Heart right ventricle (tissue), 16 donors: Measurements from ENCODE around the gene PLTP. TPM values are rescaled to one million over a fixed set of nuclear protein-coding genes. Genes with fewer than 3 reads are reported as not detected.

Source experiments
- ATAC-seq, 8 donors: fragments of 200-7000 bp; cut with Tn5 transposase; one replicate each; pipeline ENCODE4 v1.9.1; 2020; ENCODE audit warnings: mild to moderate bottlenecking in 8 of 8, moderate library complexity in 8 of 8, moderate number of reproducible peaks in 1 of 8
- DNase-seq, 2 donors: peaks; one replicate each; pipeline ENCODE4 v3.0.0-alpha.2; 2020
- H3K27ac ChIP-seq, 10 donors: fragments of 200-600 bp; sonication (generic) in 2 of 10; one replicate each; pipeline versions ENCODE4 v1.5.0 to v1.8.0; 2020 to 2022; ENCODE audit warnings: mild to moderate bottlenecking in 3 of 10
- H3K27me3 ChIP-seq, 7 donors: fragments of 200-600 bp; one replicate each; pipeline ENCODE4 v1.8.0; 2021 to 2022; ENCODE audit warnings: mild to moderate bottlenecking in 2 of 7
- H3K36me3 ChIP-seq, 9 donors: fragments of 200-600 bp; sonication (generic) in 1 of 9; one replicate each; pipeline versions ENCODE4 v1.5.0 to v1.8.0; 2020 to 2022; ENCODE audit warnings: mild to moderate bottlenecking in 2 of 9
- H3K4me1 ChIP-seq, 9 donors: fragments of 200-600 bp; sonication (generic) in 1 of 9; one replicate each; pipeline versions ENCODE4 v1.5.0 to v1.8.0; 2020 to 2022; ENCODE audit warnings: mild to moderate bottlenecking in 4 of 9
- H3K4me3 ChIP-seq, 10 donors: fragments of 200-600 bp; sonication (generic) in 2 of 10; one replicate each; pipeline versions ENCODE4 v1.5.0 to v1.8.0; 2020 to 2022; ENCODE audit warnings: mild to moderate bottlenecking in 7 of 10, moderate library complexity in 2 of 10
- H3K9me3 ChIP-seq, 11 donors: fragments of 200-600 bp in 10 of 11; sonication (generic) in 2 of 11; one replicate each; pipeline versions ENCODE4 v1.5.0 to v1.8.0; 2013 to 2022; ENCODE audit warnings: mild to moderate bottlenecking in 2 of 11, control low read depth in 1 of 11, moderate library complexity in 1 of 11
- WGBS, 2 donors: extraction: QIAGEN DNeasy Blood & Tissue Kit; methylation state at CpG; one replicate each; pipeline ENCODE4 v1.1.7; 2013; ENCODE audit warnings: inconsistent platforms in 1 of 2; 5-methylcytosine and 5-hydroxymethylcytosine counted together
- intact Hi-C, 10 donors: fragments of 100-400 bp; cut with DNase I; formaldehyde crosslinking; loops; one replicate each; pipeline versions ENCODE4 v1.11.1 to v1.14.2; 2022
- polyA plus RNA-seq, 2 donors: library from polyadenylated mRNA; stranded (reverse); fragments of 200-250 nt; gene quantifications; one replicate each; pipeline ENCODE4 v1.2.3, GENCODE V29; 2013
- total RNA-seq, 10 donors: library from RNA; stranded (reverse); fragmentation: NEBNext Ultra II Directional in 3 of 10; extraction: Animal tissue kit (Norgen Biotek cat#: 25700) in 3 of 10; gene quantifications; one replicate each; pipeline versions ENCODE4 v1.2.1 to v1.2.4, GENCODE V29; 2021 to 2023
- TF ChIP-seq, protein P1 (sequence below), 9 donors: fragments of 200-600 bp; sonication (generic) in 2 of 9; IDR thresholded peaks; one replicate each; pipeline versions ENCODE4 v1.5.0 to v1.8.0; 2021 to 2022; ENCODE audit warnings: antibody characterized with exemption in 9 of 9, mild to moderate bottlenecking in 5 of 9, moderate library complexity in 1 of 9
- donor health status: Arrhythmogenic right ventricular cardiomyopathy.
- donor health status: ischemic (EF 13 %, LVEDD 7.1; RV severe dilation, severe dysfunction).
- donor health status: healthy with polysubstance abuse.
- donor health status: DM: no; HTN: yes; CAD: no.
- donor health status: DM: no; HTN: no; CAD: no.
- donor health status: ischemic (EF 25% LVEDD 6.9; RV normal size, moderate dysfunction).
- donor health status: ischemic (EF 25% LVEDD 5.7; RV mildly dilated, moderate dysfunction).
- donor health status: healthy.
- donor health status: DM: yes; HTN: yes; CAD: no.
- donor health status: Ischemic cardiomyopathy.
- donor health status: ischemic (EF 35%, LVEDD 5.7; RV mildly dilated, moderate dysfunction).
- donor health status: nonischemic (EF 11% LVEDD 7.7; RV severe dilation, severe dysfunction).
- donor health status: DM: yes; HTN: yes; CAD: no.
- donor health status: PGD.
- donor health status: ischemic (EF 29% LVEDD 5.4; RV normal size, mild dysfunction).
- donor health status: nonischemic (EF 23%, LVEDD 6.1; RV moderate dilation, normal function).

The PLTP gene
- total and polyA plus RNA-seq, 12 donors = 10.7 to 230 (median 40.4) TPM

DNA sequence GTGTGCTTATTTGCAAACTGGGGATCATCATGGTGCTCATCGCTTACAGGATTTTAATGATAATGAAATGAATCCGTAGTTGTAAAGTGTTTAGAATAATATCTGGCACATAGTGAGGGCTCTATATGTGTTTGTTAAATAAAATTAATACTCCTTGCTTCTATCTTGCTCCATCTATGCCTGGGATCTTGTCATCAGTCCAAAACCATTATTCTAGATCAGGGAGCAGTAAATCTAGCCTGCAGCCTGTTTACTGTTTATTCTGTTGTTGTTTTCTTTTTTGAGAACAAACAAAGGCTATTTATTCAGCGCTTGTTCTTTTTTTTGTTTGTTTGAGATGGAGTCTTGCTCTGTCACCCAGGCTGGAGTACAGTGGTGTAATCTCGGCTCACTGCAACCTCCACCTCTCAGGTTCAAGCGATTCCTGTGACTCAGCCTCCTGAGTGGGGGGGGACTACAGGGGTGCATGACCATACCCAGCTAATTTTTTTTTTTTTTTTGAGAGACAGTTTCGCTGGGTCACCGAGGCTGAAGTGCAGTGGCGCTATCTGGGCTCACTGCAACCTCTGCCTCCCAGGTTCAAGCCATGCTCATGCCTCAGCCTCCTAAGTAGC, 62.9 kb downstream of the PLTP start:
- Histone ChIP-seq H3K36me3 (peaks cover 3 to 100% (median 20%) of the 10 kb centered on the region in 9 donors), H3K4me1 (peaks cover 0 to 11% (median 0%) of the 10 kb centered on the region in 9 donors), H3K27me3 (no peaks in the 10 kb centered on the region), H3K4me3 (no peak overlapping the region), H3K9me3 (no peaks in the 10 kb centered on the region), H3K27ac (no peak overlapping the region)
- DNase-seq = no peak
- WGBS, 2 donors = 88 to 92% methylated on average over 8 of the region's 8 CpGs
- ATAC-seq = no peak
- intact Hi-C loops = no loop called here
- TF ChIP-seq, protein P1, sequence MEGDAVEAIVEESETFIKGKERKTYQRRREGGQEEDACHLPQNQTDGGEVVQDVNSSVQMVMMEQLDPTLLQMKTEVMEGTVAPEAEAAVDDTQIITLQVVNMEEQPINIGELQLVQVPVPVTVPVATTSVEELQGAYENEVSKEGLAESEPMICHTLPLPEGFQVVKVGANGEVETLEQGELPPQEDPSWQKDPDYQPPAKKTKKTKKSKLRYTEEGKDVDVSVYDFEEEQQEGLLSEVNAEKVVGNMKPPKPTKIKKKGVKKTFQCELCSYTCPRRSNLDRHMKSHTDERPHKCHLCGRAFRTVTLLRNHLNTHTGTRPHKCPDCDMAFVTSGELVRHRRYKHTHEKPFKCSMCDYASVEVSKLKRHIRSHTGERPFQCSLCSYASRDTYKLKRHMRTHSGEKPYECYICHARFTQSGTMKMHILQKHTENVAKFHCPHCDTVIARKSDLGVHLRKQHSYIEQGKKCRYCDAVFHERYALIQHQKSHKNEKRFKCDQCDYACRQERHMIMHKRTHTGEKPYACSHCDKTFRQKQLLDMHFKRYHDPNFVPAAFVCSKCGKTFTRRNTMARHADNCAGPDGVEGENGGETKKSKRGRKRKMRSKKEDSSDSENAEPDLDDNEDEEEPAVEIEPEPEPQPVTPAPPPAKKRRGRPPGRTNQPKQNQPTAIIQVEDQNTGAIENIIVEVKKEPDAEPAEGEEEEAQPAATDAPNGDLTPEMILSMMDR (IDR thresholded peaks at IDR 0.05) = no peak

Other genes with a start within 250 kb of the PLTP start
- gene WFDC11, start 241.9 kb downstream of the PLTP start, total RNA-seq = not detected
- gene WFDC11, start 241.9 kb downstream of the PLTP start, polyA plus RNA-seq = not detected
- not detected for gene WFDC13, start 210.1 kb downstream of the PLTP start, total RNA-seq
- not detected for gene WFDC13, start 210.1 kb downstream of the PLTP start, polyA plus RNA-seq
- not detected for gene WFDC10B, start 207.1 kb downstream of the PLTP start, total RNA-seq
- gene WFDC10B, start 207.1 kb downstream of the PLTP start, polyA plus RNA-seq = not detected
- gene SPINT4, start 189.8 kb downstream of the PLTP start, total RNA-seq = not detected
- not detected for gene SPINT4, start 189.8 kb downstream of the PLTP start, polyA plus RNA-seq
- gene WFDC3, start 120.3 kb downstream of the PLTP start, total RNA-seq = 1 to 10 TPM in 3 of 10 donors, under 1 TPM in 3, not detected in 4; 0.49 to 2.3 (median 0.99) TPM
- under 1 TPM; 0.44 to 0.75 TPM for gene WFDC3, start 120.3 kb downstream of the PLTP start, polyA plus RNA-seq
- 10 to 100 TPM; 13.8 to 32.2 (median 23.3) TPM for gene DNTTIP1, start 120.2 kb downstream of the PLTP start, total RNA-seq
- gene DNTTIP1, start 120.2 kb downstream of the PLTP start, polyA plus RNA-seq = 10 to 100 TPM; 18.4 to 33.5 TPM
- gene UBE2C, start 99.5 kb downstream of the PLTP start, total RNA-seq = 1 to 10 TPM in 6 of 10 donors, under 1 TPM in 2, not detected in 2; 0.40 to 8.6 (median 1.3) TPM
- gene UBE2C, start 99.5 kb downstream of the PLTP start, polyA plus RNA-seq = under 1 TPM; 0.37 to 0.54 TPM
- gene TNNC2, start 84.8 kb downstream of the PLTP start, total RNA-seq = under 1 TPM in 1 of 10 donors, not detected in 9; 0.44 TPM
- gene TNNC2, start 84.8 kb downstream of the PLTP start, polyA plus RNA-seq = under 1 TPM; 0.59 to 0.88 TPM
- 10 to 100 TPM; 15.4 to 27.0 (median 19.3) TPM for gene SNX21, start 78.4 kb downstream of the PLTP start, total RNA-seq
- gene SNX21, start 78.4 kb downstream of the PLTP start, polyA plus RNA-seq = 10 to 100 TPM; 15.8 to 18.0 TPM
- gene ACOT8, start 54.8 kb downstream of the PLTP start, total RNA-seq = 10 to 100 TPM; 21.3 to 34.1 (median 27.4) TPM
- gene ACOT8, start 54.8 kb downstream of the PLTP start, polyA plus RNA-seq = 10 to 100 TPM; 39.9 to 46.6 TPM
- 1 to 10 TPM; 1.4 to 2.5 (median 2.0) TPM for gene ZSWIM3, start 54.5 kb downstream of the PLTP start, total RNA-seq
- 1 to 10 TPM; 1.5 to 1.6 TPM for gene ZSWIM3, start 54.5 kb downstream of the PLTP start, polyA plus RNA-seq
- 10 to 100 TPM in 6 of 10 donors, 1 to 10 TPM in 4; 9.2 to 12.0 (median 10.4) TPM for gene ZSWIM1, start 30.9 kb downstream of the PLTP start, total RNA-seq
- gene ZSWIM1, start 30.9 kb downstream of the PLTP start, polyA plus RNA-seq = 1 to 10 TPM; 3.8 to 4.9 TPM
- gene SPATA25, start 24.5 kb downstream of the PLTP start, total RNA-seq = 1 to 10 TPM; 1.0 to 3.1 (median 2.0) TPM
- 1 to 10 TPM in 1 of 2 donors, under 1 TPM in 1; 0.65 to 4.3 TPM for gene SPATA25, start 24.5 kb downstream of the PLTP start, polyA plus RNA-seq
- 10 to 100 TPM in 1 of 10 donors, 1 to 10 TPM in 9; 6.2 to 11.1 (median 8.3) TPM for gene NEURL2, start 20.9 kb downstream of the PLTP start, total RNA-seq
- 1 to 10 TPM; 3.3 to 7.2 TPM for gene NEURL2, start 20.9 kb downstream of the PLTP start, polyA plus RNA-seq
- gene CTSA, start 20.8 kb downstream of the PLTP start, total RNA-seq = 100 to 1,000 TPM in 8 of 10 donors, 10 to 100 TPM in 2; 75.1 to 173 (median 112) TPM
- 10 to 100 TPM; 77.4 to 98.7 TPM for gene CTSA, start 20.8 kb downstream of the PLTP start, polyA plus RNA-seq
- 10 to 100 TPM; 23.6 to 33.1 (median 27.4) TPM for gene PCIF1, start 22.5 kb upstream of the PLTP start, total RNA-seq
- gene PCIF1, start 22.5 kb upstream of the PLTP start, polyA plus RNA-seq = 10 to 100 TPM; 20.8 to 28.8 TPM
- 10 to 100 TPM in 1 of 10 donors, 1 to 10 TPM in 9; 6.1 to 11.6 (median 7.3) TPM for gene ZNF335, start 60.0 kb upstream of the PLTP start, total RNA-seq
- gene ZNF335, start 60.0 kb upstream of the PLTP start, polyA plus RNA-seq = 10 to 100 TPM in 1 of 2 donors, 1 to 10 TPM in 1; 4.9 to 13.1 TPM
- gene MMP9, start 96.8 kb upstream of the PLTP start, total RNA-seq = 10 to 100 TPM in 1 of 10 donors, 1 to 10 TPM in 1, under 1 TPM in 8; 0.47 to 10.6 (median 0.86) TPM
- under 1 TPM; 0.15 to 0.26 TPM for gene MMP9, start 96.8 kb upstream of the PLTP start, polyA plus RNA-seq
- gene SLC12A5, start 117.1 kb upstream of the PLTP start, total RNA-seq = 1 to 10 TPM in 1 of 10 donors, under 1 TPM in 2, not detected in 7; 0.28 to 1.3 (median 0.87) TPM
- 1 to 10 TPM in 1 of 2 donors, not detected in 1; 1.2 TPM for gene SLC12A5, start 117.1 kb upstream of the PLTP start, polyA plus RNA-seq
- 10 to 100 TPM; 10.3 to 22.5 (median 11.6) TPM for gene NCOA5, start 177.8 kb upstream of the PLTP start, total RNA-seq
- gene NCOA5, start 177.8 kb upstream of the PLTP start, polyA plus RNA-seq = 1 to 10 TPM; 7.6 to 8.4 TPM
- gene CD40, start 206.2 kb upstream of the PLTP start, total RNA-seq = 10 to 100 TPM in 1 of 10 donors, 1 to 10 TPM in 9; 2.6 to 25.0 (median 5.9) TPM
- 1 to 10 TPM; 7.9 to 9.3 TPM for gene CD40, start 206.2 kb upstream of the PLTP start, polyA plus RNA-seq